ENCODE measurements around the gene KCNB1. TPM values are rescaled to one million over a fixed set of nuclear protein-coding genes. Genes with fewer than 3 reads are reported as not detected.

The KCNB1 gene
- total RNA-seq, 1 donor from 2014 or later = 2.8 TPM

DNA sequence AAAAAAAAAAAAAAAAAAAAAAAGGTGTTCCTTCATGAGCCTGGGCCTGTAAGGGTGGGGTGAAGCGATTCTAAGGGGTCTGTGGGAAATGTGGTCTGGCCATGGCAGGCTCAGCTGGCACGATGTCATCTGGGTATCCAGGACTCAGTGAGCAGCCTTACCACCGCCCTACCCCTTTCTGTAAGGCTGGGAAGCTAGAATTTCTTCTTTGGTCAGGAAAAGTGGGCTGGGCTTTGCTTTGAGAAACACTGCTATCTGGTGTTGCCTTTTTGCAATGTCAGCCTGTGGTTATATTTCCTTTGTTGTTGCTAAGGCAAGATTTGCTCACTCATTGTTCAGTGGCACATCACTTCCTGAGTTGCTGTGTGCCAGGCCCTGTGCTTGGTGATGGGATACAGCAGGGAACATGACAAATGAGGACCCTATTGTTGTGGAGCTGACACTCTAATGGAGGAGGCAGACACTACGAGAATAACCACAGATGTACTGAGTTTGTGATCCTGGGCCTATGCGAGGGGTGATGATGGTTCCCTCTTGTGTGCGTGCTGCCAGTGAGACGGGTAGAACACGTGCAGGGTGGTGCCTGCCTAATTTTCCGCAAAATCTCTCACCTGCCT is 158.7 kb downstream of the KCNB1 start:
- no peak overlapping the region for H3K4me3 Mint-ChIP-seq
- no peak overlapping the region for H3K27ac Mint-ChIP-seq (ENCODE audit: unreplicated experiment)
- TF ChIP-seq, protein P1, sequence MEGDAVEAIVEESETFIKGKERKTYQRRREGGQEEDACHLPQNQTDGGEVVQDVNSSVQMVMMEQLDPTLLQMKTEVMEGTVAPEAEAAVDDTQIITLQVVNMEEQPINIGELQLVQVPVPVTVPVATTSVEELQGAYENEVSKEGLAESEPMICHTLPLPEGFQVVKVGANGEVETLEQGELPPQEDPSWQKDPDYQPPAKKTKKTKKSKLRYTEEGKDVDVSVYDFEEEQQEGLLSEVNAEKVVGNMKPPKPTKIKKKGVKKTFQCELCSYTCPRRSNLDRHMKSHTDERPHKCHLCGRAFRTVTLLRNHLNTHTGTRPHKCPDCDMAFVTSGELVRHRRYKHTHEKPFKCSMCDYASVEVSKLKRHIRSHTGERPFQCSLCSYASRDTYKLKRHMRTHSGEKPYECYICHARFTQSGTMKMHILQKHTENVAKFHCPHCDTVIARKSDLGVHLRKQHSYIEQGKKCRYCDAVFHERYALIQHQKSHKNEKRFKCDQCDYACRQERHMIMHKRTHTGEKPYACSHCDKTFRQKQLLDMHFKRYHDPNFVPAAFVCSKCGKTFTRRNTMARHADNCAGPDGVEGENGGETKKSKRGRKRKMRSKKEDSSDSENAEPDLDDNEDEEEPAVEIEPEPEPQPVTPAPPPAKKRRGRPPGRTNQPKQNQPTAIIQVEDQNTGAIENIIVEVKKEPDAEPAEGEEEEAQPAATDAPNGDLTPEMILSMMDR (conservative IDR thresholded peaks at IDR 0.05) = no peak
- no peaks in the 10 kb centered on the region for H3K36me3 Mint-ChIP-seq (ENCODE audit: low read depth)
- no peak for DNase-seq (ENCODE audit: low read depth, low spot score)
- H3K27me3 Mint-ChIP-seq (ENCODE audit: low read depth) = peaks cover 89% of the 10 kb centered on the region
- peaks cover 10% of the 10 kb centered on the region for H3K4me1 Mint-ChIP-seq
- H3K9me3 Mint-ChIP-seq = no peaks in the 10 kb centered on the region

DNA sequence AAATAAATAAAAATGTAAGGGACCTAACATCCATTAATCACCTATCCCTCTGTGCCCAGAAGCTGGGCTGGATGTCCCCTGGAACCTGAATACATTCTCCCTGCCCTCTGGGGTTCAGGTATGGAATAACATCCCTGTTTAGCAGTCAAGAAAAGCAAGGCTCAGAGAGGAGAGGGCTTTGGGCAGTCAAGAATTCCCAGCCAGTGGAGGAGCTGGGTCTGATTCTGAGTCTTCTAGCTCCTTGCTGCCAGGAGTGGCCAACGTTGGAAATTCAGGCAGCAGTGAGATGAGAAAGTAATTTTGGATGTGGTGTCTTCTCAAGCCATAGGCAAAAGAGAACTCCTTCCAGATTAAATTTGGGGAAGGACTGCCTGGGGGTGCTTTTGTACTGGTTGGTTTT is 162.0 kb downstream of the KCNB1 start:
- TF ChIP-seq, protein P1 (conservative IDR thresholded peaks at IDR 0.05) = peak; percentile 38
- peaks cover 94% of the 10 kb centered on the region for H3K27me3 Mint-ChIP-seq (ENCODE audit: low read depth)
- H3K4me3 Mint-ChIP-seq = no peak overlapping the region
- H3K9me3 Mint-ChIP-seq = peaks cover 7% of the 10 kb centered on the region
- peaks cover 2% of the 10 kb centered on the region for H3K36me3 Mint-ChIP-seq (ENCODE audit: low read depth)
- DNase-seq (ENCODE audit: low read depth, low spot score) = no peak
- no peak overlapping the region for H3K27ac Mint-ChIP-seq (ENCODE audit: unreplicated experiment)
- peaks cover 12% of the 10 kb centered on the region for H3K4me1 Mint-ChIP-seq

DNA sequence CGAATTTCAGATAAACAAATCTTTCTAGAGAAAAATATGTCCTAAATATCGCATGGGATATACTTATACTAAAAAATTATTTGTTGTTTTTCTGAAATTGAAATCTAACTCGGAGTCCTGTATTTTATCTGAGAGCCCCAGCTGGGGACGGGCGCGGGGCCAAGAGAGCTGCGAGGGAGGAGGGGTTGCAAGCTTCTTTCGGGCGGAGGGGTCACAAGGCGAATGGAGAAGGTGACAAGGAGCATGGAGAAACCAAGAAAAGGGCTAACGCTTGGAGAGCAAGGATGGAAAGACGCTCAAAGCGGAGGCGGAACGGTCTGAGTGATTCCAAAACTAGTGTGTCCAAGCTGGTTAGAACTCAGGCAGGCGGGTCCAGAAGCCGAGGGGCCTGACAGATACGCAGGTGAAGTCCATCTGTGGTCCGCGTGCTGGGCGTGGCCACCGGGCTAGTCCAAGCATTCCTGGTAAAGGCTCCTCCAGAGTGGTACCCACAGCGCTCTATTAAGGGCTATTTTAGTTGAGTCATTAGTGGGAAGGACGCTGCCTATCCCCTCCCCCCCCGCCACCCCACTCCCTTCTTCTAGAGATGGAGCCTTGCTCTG is 163.2 kb downstream of the KCNB1 start:
- no peak for DNase-seq (ENCODE audit: low read depth, low spot score)
- no peak overlapping the region for H3K27ac Mint-ChIP-seq (ENCODE audit: unreplicated experiment)
- peaks cover 7% of the 10 kb centered on the region for H3K9me3 Mint-ChIP-seq
- H3K27me3 Mint-ChIP-seq (ENCODE audit: low read depth) = peaks cover 93% of the 10 kb centered on the region
- peaks cover 2% of the 10 kb centered on the region for H3K36me3 Mint-ChIP-seq (ENCODE audit: low read depth)
- H3K4me3 Mint-ChIP-seq = no peak overlapping the region
- peaks cover 12% of the 10 kb centered on the region for H3K4me1 Mint-ChIP-seq
- TF ChIP-seq, protein P1 (conservative IDR thresholded peaks at IDR 0.05) = no peak

DNA sequence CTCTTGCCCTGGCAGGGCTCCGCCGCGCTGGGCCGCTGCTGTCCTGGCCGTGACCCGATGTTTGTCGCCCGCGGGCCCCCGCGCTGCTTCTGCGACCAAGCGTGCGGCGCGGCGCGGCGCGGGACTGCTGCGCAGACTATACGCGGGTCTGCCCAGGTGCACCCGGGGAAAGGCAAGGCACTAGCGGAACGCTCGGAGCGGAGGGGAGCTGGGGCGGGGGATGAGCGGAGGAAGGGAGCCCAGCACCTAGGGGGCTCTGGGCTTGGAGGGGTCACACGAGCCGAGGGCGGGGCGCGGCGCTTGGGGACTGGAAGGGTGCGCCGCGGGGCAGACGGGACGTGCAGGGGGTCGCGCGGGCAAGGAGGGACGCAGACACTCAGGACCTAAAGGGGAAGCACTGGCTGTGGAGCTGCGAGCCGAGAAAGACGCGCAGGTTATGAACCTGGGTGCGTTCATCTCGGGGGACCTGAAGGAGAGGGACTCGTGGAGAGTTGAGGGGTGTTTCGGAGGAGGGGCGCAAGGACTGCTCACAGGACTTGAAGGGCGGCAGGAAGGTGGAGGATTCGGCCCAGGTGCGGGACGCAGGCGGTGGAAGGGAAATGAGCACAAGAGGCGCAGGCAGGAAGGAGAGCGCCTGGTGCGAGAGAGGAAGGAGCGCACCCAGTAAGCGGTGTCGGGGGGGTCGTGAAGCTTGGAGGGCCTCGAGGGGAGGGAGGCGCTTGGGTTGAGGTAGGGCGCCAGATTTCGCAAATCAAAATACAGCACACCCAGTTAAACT is 163.8 kb downstream of the KCNB1 start:
- Mint-ChIP-seq H3K4me1 (peaks cover 7% of the 10 kb centered on the region), H3K36me3 (ENCODE audit: low read depth) (peaks cover 2% of the 10 kb centered on the region), H3K27me3 (ENCODE audit: low read depth) (peaks cover 95% of the 10 kb centered on the region), H3K9me3 (peaks cover 7% of the 10 kb centered on the region), H3K4me3 (no peak overlapping the region), H3K27ac (ENCODE audit: unreplicated experiment) (no peak overlapping the region)
- no peak for DNase-seq (ENCODE audit: low read depth, low spot score)
- TF ChIP-seq, protein P1 (conservative IDR thresholded peaks at IDR 0.05) = no peak

DNA sequence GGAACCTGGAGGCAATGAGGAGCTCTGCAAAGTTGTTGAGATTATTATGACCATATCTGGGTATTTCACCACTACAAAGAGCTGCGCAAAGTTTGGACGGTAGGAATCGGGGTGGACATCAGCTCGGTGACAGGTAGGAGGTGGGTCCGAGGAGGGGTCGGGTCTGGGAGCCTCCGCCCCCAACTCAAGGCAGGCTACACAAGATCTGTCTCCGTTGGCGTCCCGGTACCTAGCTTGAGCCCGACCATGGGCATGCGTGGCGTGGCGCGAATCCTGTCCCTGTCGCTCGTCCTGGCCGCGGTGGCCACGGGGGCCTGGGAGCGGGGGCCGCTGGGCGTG is 164.4 kb downstream of the KCNB1 start:
- H3K27me3 Mint-ChIP-seq (ENCODE audit: low read depth) = peaks cover 97% of the 10 kb centered on the region
- H3K27ac Mint-ChIP-seq (ENCODE audit: unreplicated experiment) = no peak overlapping the region
- H3K9me3 Mint-ChIP-seq = peaks cover 7% of the 10 kb centered on the region
- DNase-seq (ENCODE audit: low read depth, low spot score) = no peak
- H3K4me1 Mint-ChIP-seq = peaks cover 6% of the 10 kb centered on the region
- H3K4me3 Mint-ChIP-seq = no peak overlapping the region
- TF ChIP-seq, protein P1 (conservative IDR thresholded peaks at IDR 0.05) = no peak
- peaks cover 2% of the 10 kb centered on the region for H3K36me3 Mint-ChIP-seq (ENCODE audit: low read depth)

Data from neural crest cell (in vitro differentiated cells).